K562 (cell line): ENCODE results near the gene CCNJL. TPM values are rescaled to one million over a fixed set of nuclear protein-coding genes. Genes with fewer than 3 reads are reported as not detected.

Source experiments
- REST ChIP-seq, 2 experiments: fragments of 450-650 bp; formaldehyde crosslinking in 1 of 2; IDR thresholded peaks; 2 replicates each; pipeline versions ENCODE4 v1.4.0 to v1.6.1; 2014 to 2020; ENCODE audit warnings: mild to moderate bottlenecking in 2 of 2, borderline replicate concordance in 1 of 2, low read depth in 1 of 2
- polyA plus RNA-seq, 8 experiments: library from polyadenylated mRNA; depleted of rRNA in 4 of 8; stranded (reverse) in 5 of 8; unstranded in 3 of 8; fragments of >200 nt; fragmentation: Nextera tagmentation in 2 of 8; fragmentation: Illumina TruSeq in 1 of 8; extraction: Ambion mirVana in 2 of 8; extraction: Trizol in 1 of 8; gene quantifications; 2 replicates each; pipeline versions ENCODE4 v1.2.1 to v1.2.3, GENCODE V29; 2011 to 2014; ENCODE audit warnings: inconsistent platforms in 1 of 8, missing spikeins in 1 of 8
- total RNA-seq, 7 experiments: library from RNA; depleted of rRNA in 6 of 7; stranded (reverse); fragments of >200 nt in 6 of 7; fragmentation: Illumina TruSeq in 2 of 7; extraction: Trizol in 2 of 7; gene quantifications; 2 replicates each; pipeline versions ENCODE4 v1.2.1 to v1.2.3, GENCODE V29; 2011 to 2021; ENCODE audit warnings: low replicate concordance in 1 of 7

The CCNJL gene
- total and polyA plus RNA-seq, 9 of the 15 experiments (the other 6 are each of a cell fraction or from before 2014, with no cell fraction given), result 0.04 TPM; not detected in 8

GRCh38 chr5:160262151-160263074 lies 50.0 kb downstream of the CCNJL start (continued):
- TF ChIP-seq REST (IDR thresholded peaks at IDR 0.05; ENCODE audit: borderline replicate concordance), result no peak
- no peak for TF ChIP-seq REST (CRISPR knock-in tag; IDR thresholded peaks at IDR 0.05; ENCODE audit: low read depth)
